ENCODE measurements around the gene AGO3. TPM values are rescaled to one million over a fixed set of nuclear protein-coding genes. Genes with fewer than 3 reads are reported as not detected.
A peak's percentile ranks its signal among the peaks of the same experiment; 100 is the strongest.

AGO3 gene
- total and polyA plus RNA-seq, 2 of the 13 experiments (the other 11 are each of a cell fraction or from before 2014, with no cell fraction given): 21.2 to 27.1 TPM

DNA sequence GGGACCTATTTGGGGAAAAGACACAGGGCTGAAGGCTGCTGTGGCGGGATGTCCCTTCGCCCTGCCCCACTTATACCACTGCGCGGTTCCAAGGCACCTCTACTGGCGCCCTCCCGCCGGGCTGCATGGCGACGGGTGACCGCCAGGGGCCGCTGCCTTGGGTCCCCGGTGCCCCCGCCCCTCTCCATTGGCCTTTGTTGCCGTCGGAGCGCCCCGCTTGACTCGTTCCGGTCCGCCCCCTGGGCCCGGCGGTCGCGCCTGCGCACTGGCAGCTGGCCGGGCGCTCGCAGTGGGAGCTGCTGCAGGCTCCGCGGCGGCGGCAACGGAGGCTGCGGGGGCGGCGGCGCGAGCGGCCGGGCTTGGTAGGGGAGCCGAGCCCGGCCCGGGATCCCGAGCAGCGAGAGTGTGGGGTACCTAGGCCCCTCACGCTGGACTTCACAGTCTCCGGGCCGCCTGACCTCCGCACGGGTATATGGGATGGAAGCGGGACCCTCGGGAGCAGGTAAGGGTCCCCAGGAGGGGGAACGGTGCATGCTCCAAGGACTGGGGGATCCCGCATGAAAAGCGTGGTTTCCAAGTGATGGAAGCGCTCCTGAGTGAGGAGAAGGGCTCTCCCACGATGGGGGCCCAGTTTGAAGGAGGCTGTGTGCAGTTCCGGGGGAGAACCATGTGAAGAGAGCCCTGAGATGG, 47.8 kb upstream of the AGO3 start, which contains the start of gene AGO1 (continued):
- TF ChIP-seq, protein P1, sequence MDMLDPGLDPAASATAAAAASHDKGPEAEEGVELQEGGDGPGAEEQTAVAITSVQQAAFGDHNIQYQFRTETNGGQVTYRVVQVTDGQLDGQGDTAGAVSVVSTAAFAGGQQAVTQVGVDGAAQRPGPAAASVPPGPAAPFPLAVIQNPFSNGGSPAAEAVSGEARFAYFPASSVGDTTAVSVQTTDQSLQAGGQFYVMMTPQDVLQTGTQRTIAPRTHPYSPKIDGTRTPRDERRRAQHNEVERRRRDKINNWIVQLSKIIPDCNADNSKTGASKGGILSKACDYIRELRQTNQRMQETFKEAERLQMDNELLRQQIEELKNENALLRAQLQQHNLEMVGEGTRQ (IDR thresholded peaks at IDR 0.05; ENCODE audit: low read depth, low read length): no peak
- TF ChIP-seq, protein P1 (CRISPR knock-in tag; IDR thresholded peaks at IDR 0.05; ENCODE audit: borderline replicate concordance): no peak
- TF ChIP-seq SALL1 (CRISPR knock-in tag; IDR thresholded peaks at IDR 0.05) (peak; percentile 72; the same call in 1 of the 2 replicates), ZNF460 (CRISPR knock-in tag; IDR thresholded peaks at IDR 0.05; ENCODE audit: borderline replicate concordance) (no peak), ZNF777 (CRISPR knock-in tag; IDR thresholded peaks at IDR 0.05) (peak; percentile 96), ZNF367 (CRISPR knock-in tag; IDR thresholded peaks at IDR 0.05; ENCODE audit: borderline replicate concordance) (no peak), ISX (CRISPR knock-in tag; conservative IDR thresholded peaks at IDR 0.05) (no peak), SMARCC2 (IDR thresholded peaks at IDR 0.05) (no peak), ZNF678 (CRISPR knock-in tag; IDR thresholded peaks at IDR 0.05) (no peak), MAFG (CRISPR knock-in tag; IDR thresholded peaks at IDR 0.05) (no peak), NFKBIZ (CRISPR knock-in tag; IDR thresholded peaks at IDR 0.05) (0 out of 2 replicates have a peak, but pooled peaks have one; percentile 37), CBFB (CRISPR knock-in tag; IDR thresholded peaks at IDR 0.05) (no peak), ELF3 (CRISPR knock-in tag; IDR thresholded peaks at IDR 0.05) (no peak), ZNF567 (CRISPR knock-in tag; IDR thresholded peaks at IDR 0.05; ENCODE audit: borderline replicate concordance) (no peak; the same call in 1 of the 2 replicates), TMF1 (CRISPR knock-in tag; IDR thresholded peaks at IDR 0.05; ENCODE audit: low read depth) (no peak), ZNF607 (CRISPR knock-in tag; IDR thresholded peaks at IDR 0.05; ENCODE audit: borderline replicate concordance) (0 out of 2 replicates have a peak, but pooled peaks have one; percentile 49), ELF1 (CRISPR knock-in tag; IDR thresholded peaks at IDR 0.05) (peak; percentile 46), RBM22 (optimal IDR thresholded peaks at IDR 0.05; ENCODE audit: low read length) (no peak), HNF4A (CRISPR knock-in tag; IDR thresholded peaks at IDR 0.05) (no peak; the same call in 1 of the 2 replicates), ISL2 (CRISPR knock-in tag; IDR thresholded peaks at IDR 0.05) (peak; percentile 63), ZNF550 (CRISPR knock-in tag; IDR thresholded peaks at IDR 0.05; ENCODE audit: borderline replicate concordance) (no peak)
- TF ChIP-seq, protein P2, sequence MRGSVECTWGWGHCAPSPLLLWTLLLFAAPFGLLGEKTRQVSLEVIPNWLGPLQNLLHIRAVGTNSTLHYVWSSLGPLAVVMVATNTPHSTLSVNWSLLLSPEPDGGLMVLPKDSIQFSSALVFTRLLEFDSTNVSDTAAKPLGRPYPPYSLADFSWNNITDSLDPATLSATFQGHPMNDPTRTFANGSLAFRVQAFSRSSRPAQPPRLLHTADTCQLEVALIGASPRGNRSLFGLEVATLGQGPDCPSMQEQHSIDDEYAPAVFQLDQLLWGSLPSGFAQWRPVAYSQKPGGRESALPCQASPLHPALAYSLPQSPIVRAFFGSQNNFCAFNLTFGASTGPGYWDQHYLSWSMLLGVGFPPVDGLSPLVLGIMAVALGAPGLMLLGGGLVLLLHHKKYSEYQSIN (CRISPR knock-in tag; IDR thresholded peaks at IDR 0.05; ENCODE audit: borderline replicate concordance): no peak
- TF ChIP-seq, protein P3, sequence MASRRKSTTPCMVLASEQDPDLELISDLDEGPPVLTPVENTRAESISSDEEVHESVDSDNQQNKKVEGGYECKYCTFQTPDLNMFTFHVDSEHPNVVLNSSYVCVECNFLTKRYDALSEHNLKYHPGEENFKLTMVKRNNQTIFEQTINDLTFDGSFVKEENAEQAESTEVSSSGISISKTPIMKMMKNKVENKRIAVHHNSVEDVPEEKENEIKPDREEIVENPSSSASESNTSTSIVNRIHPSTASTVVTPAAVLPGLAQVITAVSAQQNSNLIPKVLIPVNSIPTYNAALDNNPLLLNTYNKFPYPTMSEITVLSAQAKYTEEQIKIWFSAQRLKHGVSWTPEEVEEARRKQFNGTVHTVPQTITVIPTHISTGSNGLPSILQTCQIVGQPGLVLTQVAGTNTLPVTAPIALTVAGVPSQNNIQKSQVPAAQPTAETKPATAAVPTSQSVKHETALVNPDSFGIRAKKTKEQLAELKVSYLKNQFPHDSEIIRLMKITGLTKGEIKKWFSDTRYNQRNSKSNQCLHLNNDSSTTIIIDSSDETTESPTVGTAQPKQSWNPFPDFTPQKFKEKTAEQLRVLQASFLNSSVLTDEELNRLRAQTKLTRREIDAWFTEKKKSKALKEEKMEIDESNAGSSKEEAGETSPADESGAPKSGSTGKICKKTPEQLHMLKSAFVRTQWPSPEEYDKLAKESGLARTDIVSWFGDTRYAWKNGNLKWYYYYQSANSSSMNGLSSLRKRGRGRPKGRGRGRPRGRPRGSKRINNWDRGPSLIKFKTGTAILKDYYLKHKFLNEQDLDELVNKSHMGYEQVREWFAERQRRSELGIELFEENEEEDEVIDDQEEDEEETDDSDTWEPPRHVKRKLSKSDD (CRISPR knock-in tag; IDR thresholded peaks at IDR 0.05; ENCODE audit: low read depth): no peak
- TF ChIP-seq, protein P4, sequence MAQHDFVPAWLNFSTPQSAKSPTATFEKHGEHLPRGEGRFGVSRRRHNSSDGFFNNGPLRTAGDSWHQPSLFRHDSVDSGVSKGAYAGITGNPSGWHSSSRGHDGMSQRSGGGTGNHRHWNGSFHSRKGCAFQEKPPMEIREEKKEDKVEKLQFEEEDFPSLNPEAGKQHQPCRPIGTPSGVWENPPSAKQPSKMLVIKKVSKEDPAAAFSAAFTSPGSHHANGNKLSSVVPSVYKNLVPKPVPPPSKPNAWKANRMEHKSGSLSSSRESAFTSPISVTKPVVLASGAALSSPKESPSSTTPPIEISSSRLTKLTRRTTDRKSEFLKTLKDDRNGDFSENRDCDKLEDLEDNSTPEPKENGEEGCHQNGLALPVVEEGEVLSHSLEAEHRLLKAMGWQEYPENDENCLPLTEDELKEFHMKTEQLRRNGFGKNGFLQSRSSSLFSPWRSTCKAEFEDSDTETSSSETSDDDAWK (CRISPR knock-in tag; IDR thresholded peaks at IDR 0.05): no peak
